ENCODE measurements around the gene DNAJB5.

DNAJB5 gene

DNA sequence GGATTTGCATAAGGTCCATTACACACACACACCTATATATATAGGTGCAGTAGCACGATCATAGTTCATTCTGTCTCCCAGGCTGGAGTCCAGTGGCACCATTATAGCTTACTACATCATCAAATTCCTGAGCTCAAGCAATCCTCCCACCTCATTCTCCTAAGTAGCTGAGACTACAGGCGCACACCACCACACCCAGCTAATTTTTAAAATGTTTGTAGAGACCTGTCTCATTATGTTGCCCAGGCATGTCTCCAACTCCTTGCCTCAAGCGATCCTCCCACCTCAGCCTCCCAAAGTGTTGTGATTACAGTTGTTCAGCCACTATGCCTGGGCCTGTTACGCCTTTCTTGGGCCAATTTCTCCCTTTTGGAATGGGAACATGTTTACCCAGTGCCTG is 39.7 kb downstream of the DNAJB5 start:
- in situ Hi-C loops (cut with HindIII; ENCODE audit: low sequenced_read_pairs) = no loop called here
- no peak overlapping the region for H3K4me3 ChIP-seq (ENCODE audit: low read depth, low read length)
- TF ChIP-seq, protein P1, sequence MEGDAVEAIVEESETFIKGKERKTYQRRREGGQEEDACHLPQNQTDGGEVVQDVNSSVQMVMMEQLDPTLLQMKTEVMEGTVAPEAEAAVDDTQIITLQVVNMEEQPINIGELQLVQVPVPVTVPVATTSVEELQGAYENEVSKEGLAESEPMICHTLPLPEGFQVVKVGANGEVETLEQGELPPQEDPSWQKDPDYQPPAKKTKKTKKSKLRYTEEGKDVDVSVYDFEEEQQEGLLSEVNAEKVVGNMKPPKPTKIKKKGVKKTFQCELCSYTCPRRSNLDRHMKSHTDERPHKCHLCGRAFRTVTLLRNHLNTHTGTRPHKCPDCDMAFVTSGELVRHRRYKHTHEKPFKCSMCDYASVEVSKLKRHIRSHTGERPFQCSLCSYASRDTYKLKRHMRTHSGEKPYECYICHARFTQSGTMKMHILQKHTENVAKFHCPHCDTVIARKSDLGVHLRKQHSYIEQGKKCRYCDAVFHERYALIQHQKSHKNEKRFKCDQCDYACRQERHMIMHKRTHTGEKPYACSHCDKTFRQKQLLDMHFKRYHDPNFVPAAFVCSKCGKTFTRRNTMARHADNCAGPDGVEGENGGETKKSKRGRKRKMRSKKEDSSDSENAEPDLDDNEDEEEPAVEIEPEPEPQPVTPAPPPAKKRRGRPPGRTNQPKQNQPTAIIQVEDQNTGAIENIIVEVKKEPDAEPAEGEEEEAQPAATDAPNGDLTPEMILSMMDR (IDR thresholded peaks at IDR 0.05; ENCODE audit: low read depth, low read length) = no peak
- DNase-seq (ENCODE audit: low read depth, low spot score) = no peak

DNA sequence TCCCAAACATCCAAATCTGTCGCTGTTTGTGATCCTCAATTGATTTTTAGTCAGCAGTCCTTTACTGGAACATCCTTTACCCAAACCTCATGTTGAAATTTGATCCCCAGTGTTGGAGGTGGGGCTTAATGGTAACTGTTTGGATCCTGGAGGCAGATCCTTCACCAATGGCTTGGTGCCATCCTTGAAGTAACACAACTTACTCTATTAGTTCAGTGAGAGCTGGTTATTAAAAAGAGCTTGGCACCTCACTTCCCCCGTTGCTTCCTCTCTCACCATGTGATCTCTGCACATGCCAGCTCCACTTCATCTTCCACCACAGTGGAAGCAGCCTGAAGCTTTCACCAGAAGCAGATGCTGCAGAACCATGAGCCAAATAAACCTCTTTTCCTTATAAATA is 40.3 kb downstream of the DNAJB5 start:
- TF ChIP-seq, protein P1 (IDR thresholded peaks at IDR 0.05; ENCODE audit: low read depth, low read length) = no peak
- in situ Hi-C loops (cut with HindIII; ENCODE audit: low sequenced_read_pairs) = no loop called here
- DNase-seq (ENCODE audit: low read depth, low spot score) = no peak

DNA sequence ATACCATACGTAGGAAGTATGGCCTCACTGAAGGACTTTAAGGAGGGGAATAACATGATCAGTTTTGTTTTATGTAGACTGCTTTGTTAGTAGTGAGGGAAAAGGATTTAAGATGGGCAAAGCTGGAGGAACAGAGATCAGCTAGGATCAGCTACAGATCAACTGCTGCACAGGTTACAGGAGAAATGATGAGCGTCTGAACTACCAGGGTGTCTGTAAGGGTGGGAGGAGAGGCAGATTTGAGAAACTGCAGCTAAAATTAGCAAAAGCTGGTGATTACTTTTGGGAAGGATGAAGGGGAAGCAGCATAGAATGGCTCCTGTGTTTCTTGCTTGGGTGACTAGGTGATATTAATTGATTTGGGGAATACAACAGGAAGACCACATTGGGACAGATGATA is 43.6 kb downstream of the DNAJB5 start:
- TF ChIP-seq, protein P1 (IDR thresholded peaks at IDR 0.05; ENCODE audit: low read depth, low read length) = no peak
- in situ Hi-C loops (cut with HindIII; ENCODE audit: low sequenced_read_pairs) = no loop called here
- no peak for DNase-seq (ENCODE audit: low read depth, low spot score)
- H3K4me3 ChIP-seq (ENCODE audit: low read depth, low read length) = no peak overlapping the region

More for the DNA sequence above, 40.3 kb downstream of the DNAJB5 start:
- H3K4me3 ChIP-seq (ENCODE audit: low read depth, low read length) = no peak overlapping the region

DNA sequence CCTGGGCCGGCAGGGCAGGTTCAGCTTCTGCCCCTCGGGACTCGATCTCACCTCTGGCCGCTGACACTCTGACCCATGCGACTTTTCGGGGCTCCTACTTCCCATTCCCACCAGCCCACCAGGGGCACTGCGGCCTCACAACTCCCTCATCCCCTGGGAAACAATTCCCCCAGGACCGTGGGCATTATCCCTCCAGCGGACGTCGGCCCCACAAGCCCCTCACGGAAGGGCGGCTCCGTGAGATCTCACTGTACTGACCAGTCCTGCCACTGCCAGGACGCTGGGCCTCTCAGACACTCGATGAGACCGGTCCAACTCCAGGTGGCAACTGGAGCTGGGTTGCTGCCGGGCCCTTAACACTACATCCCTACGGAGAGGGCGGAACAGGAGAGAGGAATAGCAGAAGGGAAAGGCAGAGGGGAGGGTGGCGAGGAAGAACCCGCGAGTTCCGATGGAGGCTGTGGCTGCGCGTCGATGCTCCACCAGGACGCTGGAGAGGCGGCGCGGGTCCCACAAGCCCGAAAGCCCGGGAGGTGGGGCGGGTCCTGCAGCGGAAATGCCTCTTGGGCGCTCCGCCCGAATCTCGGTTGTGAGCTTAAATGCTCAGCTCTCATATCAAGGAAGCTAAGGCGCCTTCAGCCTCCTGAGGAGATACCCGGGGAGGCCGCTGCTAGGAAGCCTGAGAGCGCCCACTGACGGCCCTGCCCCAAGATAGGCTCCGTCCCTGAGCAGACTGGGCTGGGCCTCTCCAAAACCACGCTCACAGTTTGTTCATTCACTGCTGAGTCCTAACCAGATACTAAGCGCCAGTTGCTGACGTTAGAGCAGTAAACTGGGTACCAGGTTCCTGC is 46.5 kb downstream of the DNAJB5 start:
- no peak for DNase-seq (ENCODE audit: low read depth, low spot score)
- in situ Hi-C loops (cut with HindIII; ENCODE audit: low sequenced_read_pairs) = no loop called here
- TF ChIP-seq, protein P1 (IDR thresholded peaks at IDR 0.05; ENCODE audit: low read depth, low read length) = no peak
- H3K4me3 ChIP-seq (ENCODE audit: low read depth, low read length) = peak overlapping the region; percentile 2

DNA sequence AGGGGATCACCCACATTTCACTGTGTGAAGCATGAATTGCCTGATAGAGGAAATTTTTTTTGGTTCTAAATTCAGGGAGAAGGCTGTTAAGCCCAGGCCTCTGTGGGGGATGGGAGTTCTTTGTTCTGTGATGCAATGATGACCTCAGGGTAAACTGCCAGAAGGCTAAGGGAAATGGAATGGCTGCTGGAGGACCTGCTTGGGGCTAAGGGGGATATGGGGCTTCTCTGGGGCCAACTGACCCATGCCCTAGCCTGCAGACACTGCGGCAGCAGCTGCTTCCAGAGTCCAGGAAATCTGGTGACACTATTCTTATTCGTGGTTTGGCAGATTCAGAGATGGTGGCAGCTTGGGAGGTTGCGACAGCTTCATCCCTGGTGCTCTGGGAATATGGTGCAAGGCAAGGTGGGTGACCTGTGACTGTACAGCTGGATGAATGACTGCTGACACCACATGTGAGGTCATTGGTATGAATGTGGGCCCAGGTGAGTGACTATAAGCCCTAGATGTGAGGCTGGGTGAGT is 52.6 kb downstream of the DNAJB5 start:
- TF ChIP-seq, protein P1 (IDR thresholded peaks at IDR 0.05; ENCODE audit: low read depth, low read length) = no peak
- H3K4me3 ChIP-seq (ENCODE audit: low read depth, low read length) = no peak overlapping the region
- in situ Hi-C loops (cut with HindIII; ENCODE audit: low sequenced_read_pairs) = no loop called here
- no peak for DNase-seq (ENCODE audit: low read depth, low spot score)

DNA sequence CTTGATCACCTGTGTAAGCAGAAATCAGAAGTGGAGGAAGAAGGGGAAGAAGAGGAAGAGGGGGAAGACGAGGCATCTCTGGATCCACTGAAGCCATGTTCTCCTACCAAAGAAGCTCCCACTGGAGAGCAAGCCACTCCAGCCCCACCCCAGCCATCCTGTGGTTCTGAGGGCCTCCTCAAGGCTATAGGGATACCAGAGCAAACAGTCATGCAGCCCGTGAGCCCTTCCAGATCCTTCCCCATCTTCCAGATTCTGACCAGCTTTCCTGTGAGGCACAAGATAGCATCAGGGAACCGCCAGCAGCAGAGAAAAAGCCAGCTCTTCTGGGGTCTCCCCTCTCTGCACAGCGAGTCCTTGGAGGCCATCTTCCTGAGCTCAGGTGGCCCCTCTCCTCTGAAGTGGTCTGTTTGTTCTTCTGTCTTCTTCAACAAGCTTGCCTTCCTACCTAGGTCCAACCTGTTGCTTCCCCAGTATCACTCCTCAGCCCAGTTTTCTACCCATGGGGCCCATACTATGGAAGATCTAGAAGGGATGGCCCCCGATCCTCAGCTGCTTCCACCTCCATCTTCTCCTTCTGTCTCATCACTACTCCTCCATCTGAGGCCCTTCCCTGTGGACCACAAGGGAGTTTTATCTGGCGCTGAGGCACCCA is 53.5 kb downstream of the DNAJB5 start:
- TF ChIP-seq, protein P1 (IDR thresholded peaks at IDR 0.05; ENCODE audit: low read depth, low read length) = no peak
- in situ Hi-C loops (cut with HindIII; ENCODE audit: low sequenced_read_pairs) = no loop called here
- no peak overlapping the region for H3K4me3 ChIP-seq (ENCODE audit: low read depth, low read length)
- DNase-seq (ENCODE audit: low read depth, low spot score) = no peak
